HG03354 (cell line): Measurements from ENCODE around the gene HSD17B7.
"Not testable (repeated sequence)": the region's sequence is repeated elsewhere in the genome, so short reads cannot be mapped to it uniquely, and the experiment has no call there.

Experiments used
- ATAC-seq: cut with Tn5 transposase; IDR thresholded peaks from one replicate; pipeline ENCODE4 v1.9.1; 2021; ENCODE audit warnings: mild to moderate bottlenecking; ENCODE audit not compliant: unreplicated experiment, poor library complexity, severe bottlenecking

HSD17B7 gene

DNA sequence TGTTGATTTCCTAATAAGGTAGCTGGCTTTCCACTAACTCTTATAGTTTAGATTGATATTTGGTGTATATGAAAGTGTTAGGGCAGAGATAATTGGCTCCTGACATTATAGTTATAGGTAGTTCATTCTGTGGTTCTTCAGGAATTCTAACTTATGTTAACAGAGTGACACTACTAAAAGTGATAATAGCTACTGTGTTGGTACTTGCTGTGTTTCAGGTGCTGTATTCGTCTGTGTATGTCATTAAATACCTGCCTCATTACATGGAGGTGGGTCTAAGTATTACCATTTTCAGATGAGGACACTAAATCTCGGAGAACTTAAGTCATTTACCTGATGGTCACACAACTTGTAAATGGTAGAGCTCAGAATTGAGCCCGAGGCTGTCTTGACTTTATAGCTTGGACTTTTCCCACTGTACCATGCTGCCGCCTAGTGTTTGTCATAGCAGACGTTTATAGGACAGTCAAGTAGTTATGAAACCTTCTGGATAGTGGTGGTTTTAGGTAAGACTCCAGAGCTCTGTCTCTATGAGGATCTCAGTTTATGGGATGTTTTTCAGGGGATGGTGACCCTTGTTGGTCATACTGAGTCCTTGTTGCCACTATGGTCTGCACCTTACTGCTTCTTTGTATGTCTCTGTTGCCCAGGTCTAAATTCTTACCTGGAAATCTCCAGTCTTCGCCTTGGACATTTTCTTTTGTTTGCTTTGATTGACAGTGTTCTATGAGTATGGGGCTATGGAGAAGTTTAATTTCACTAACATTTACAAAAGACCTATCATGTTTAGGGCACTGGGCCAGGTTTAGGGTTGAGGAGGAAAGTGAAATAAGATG lies 9.7 kb downstream of the HSD17B7 start:
- not testable (repeated sequence) for ATAC-seq

DNA sequence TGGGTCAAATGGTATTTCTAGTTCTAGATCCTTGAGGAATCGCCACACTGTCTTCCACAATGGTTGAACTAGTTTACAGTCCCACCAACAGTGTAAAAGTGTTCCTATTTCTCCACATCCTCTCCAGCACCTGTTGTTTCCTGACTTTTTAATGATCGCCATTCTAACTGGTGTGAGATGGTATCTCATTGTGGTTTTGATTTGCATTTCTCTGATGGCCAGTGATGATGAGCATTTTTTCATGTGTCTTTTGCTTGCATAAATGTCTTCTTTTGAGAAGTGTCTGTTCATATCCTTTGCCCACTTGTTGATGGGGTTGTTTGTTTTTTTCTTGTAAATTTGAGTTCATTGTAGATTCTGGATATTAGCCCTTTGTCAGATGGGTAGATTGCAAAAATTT lies 17.0 kb downstream of the HSD17B7 start:
- not testable (repeated sequence) for ATAC-seq

DNA sequence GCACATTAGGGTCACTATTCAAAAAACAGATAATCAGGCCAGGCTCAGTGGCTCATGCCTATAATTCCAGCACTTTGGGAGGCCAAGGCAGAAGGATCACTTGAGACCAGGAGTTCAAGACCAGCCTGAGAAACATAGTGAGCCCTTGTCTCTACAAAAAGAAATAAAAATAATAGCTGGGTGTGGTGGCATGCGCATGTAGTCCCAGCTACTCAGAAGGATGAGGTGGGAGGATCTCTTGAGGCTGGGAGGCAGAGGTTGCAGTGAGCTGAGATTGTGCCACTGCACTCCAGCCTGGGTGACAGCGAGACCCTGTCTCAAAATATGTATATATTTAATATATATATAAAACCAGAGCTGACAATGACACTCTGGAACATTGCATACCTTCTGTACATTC lies 21.9 kb downstream of the HSD17B7 start:
- not testable (repeated sequence) for ATAC-seq

DNA sequence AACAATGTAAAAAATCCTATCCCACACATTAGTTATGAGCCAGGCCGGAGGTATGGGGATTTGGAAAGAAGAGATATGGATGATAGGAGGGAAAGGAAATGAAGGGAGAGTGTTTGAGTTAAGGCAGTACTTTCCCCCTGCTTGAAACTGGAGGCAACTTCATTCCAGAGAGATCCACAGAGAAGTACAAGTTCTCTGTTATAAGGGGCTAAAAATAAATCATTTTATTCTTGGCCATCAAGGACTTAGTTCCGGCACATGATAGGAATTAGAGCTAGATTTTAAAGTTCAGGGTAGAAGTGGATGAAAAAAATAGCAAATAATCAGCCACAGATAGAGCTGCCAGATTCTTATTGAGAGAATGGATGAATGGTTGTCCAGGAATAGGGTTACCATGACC lies 27.6 kb downstream of the HSD17B7 start:
- not testable (repeated sequence) for ATAC-seq

DNA sequence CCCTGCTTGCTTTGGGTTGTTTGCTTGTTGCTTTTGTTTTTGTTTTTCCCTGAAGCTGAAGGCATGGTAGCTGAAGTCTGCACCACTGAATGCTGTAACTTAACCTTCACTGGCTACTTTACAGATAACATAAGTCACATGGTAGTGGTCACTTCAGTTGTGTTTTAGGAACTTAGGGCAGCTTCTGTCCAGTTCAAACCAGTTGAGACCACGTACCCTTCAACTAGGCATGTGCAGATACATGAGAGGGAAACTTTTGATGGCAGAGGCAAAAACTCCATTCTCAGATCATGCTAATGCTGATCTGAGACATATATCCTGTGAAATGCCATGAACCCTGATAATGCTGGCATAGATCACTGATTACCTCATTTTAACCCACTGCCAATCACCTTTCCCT lies 28.2 kb downstream of the HSD17B7 start:
- not testable (repeated sequence) for ATAC-seq

DNA sequence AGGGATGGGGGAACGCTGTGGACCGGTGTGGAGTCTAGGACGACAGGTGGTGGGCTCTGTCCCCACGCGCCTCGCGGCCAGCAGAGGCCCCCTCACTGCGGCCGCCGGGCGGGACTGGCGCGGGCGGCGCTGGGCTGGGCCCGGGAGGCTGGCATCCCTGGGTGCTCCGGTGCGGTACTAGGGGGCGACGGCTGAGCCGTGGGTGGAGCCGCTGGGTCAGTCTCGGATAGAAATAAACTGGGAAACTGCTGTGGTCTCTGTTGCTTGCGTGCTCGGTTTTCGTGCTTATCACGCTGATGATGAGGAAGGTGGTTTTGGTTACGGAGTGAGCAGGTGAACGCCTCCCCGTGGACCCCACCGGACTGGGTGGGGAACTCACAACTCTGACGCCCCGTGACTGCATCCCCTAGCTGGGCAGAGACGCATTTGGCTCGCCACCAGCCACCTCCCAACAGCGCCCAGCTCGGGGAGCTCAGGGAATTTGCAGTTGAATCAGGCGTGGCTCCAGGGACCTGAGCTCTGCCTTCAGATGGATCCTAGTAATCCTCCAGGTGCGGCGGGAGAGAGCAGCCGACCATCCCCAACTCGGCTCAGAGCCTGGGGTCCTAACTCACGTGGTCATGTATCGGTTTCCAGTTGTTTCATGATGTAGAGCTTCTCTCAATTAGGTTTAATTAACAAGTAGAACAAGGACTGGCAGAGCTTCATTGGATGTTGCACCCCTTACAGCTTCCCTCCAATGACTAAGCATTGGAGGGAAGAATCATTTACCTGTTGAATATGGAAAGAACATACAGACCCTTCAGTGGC lies 32.1 kb downstream of the HSD17B7 start:
- no peak for ATAC-seq

DNA sequence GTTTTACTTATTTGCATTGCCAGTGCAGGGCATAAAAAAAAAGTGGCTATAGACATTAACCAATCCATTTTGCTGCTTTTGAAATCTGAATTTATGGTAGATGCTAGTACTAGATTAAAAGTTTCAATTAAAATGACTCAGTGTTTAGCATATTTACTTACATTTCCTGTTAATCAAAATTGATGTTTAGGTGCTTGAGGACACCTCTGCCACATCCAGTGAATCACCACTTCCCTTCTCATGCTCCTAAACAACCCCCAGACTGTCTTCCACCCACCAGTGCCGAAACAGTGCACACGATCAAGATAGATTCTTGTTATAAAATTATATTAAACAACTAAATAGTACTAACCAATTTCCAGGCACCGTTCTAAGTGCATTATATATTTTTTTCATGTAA lies 32.7 kb downstream of the HSD17B7 start:
- ATAC-seq: no peak

DNA sequence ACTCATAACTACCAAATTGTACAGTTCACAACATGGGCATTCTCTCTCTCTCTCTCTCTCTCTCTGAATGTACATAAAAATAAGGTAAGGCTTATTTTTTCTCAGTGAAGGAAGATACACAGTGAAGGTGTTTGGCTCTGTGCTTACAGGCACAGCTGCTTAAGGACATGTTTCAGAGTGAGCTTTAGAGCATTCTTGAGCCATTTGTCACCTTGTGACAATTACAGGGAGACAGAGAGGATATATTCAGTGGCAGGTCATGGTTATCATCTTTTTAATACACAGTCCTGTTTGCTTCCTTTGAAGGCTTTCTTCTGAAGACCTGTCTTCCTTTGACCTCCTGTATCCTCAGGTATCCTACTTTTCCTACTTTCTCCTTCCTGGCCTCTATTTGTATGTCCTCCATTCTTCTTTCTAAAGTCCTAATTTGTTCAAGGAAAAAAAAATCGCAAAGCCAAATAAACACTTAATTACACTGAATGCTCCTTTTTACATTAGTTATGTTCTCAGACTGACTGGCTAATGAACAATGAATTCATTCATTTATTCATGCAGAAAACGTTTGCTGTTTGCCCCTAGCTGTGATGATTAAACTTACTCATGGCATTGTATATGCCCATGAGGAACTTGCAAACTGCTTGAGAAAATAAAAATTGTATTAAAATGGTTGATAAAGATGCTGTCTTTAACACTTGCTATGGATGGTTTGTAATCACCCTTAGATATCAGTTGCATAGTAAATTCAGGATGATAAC lies 33.4 kb downstream of the HSD17B7 start:
- no peak for ATAC-seq

DNA sequence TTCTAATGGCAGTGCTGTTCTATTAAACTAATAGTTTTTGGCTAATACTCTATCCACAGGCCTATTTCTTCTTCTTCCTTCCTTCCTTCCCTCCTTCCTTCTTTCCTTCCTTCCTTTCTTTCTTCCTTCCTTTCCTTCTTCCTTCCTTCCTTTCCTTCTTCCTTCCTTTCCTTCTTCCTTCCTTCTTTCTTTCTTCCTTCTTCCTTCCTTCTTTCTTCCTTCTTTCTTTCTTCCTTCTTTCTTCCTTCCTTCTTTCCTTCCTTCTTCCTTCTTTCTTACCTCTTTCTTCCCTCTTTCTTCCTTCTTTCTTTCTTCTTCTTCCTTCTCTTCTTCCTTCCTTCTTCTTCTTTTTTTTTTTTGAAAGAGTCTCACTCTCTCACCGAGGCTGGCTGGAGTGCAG lies 38.8 kb downstream of the HSD17B7 start:
- ATAC-seq: no peak

DNA sequence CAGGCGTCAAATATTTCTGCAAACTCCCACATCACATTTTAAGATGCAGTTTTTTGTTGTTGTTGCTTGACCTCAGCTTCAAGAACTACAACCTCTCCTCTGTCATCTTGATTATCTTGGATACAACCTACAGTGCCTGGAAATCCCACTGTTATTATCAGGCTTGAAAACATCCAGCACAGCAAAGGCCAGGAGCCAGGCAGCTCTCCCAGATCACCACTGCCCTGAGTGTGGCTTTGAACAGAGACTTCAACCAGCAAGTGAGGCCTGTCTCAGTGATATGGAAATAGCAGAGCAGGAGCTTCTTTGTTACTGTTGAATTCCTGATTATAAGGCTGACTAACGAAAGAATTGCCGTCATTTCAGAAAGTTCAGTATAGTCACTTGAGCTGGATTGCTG lies 42.0 kb downstream of the HSD17B7 start:
- ATAC-seq: no peak

DNA sequence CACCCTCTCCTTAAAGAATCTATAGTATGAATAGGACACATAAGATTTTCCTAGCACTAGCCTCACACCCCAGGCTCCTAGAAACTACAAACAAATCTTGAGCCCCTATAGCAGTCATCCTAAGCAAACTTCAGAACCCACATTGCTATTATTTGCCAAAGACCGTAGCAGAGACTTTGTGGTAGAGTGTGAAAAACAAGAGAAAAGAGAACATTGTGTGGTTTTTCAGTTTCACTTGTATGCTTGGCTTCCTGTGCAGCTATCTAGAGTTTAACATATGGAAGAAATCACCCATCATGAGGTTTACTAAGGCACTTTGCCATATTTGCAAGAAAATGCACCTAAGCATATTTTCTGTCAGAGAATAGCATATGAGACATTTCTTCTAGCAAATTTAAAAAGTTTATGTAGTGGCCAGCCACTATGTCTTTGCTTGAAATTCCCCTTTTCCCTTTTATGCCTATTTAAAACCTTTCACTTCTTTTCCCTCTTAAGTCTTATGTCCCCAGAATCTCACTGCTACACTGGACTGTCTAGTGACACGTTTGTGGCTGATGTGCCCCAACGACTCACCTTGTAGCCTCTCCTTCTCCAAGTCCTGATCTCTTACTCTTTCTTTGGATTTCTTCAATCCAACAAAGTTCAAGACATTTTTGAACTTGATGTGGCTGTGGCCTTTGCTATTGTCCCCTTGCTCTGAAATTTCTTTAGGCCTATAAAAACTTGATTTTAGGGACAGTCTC lies 44.8 kb downstream of the HSD17B7 start:
- ATAC-seq: peak; percentile 70

DNA sequence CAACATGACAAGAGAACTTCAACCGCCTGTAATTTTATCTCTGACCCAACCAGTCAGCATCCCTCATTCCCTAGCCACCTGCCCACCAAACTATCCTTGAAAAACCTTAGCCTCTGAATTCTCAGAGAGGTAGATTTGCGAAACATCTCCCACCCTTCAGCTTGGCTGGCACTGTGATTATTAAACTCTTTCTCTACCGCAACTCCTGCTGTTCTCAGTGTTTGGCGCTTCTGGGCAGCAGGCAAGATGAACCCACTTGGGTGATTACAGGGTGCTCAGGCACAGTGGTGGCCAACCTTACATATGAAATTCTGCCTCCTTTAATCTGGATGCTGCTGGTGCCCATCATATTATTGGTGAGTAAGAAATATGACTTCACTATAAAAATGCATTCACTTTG lies 48.4 kb downstream of the HSD17B7 start:
- no peak for ATAC-seq

DNA sequence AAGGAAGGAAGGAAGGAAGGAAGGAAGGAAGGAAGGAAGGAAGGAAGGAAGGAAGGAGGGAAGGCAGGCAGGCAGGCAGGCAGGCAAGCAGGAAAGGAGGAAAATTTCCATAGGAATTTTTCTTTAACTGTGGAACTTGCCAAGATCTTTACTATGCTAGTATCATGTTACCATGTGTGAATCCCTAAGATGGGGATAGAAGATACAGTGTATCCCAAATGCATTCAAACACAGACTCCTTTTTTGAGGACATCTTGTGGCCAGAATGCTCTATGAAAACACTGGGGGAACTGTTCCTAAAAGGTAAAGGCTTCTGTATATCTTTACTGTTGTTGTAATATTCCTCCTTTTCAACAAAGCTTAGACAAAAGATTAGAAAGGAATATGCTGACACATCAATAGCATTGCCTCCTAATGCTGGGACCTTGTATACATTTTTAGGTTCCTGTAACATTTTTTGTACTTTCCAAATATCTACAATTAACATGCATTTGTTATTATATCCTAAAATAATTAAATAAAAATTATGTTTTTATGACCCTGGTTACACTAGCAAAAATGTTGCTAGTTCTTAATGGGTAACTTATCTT lies 49.8 kb downstream of the HSD17B7 start:
- ATAC-seq: no peak

DNA sequence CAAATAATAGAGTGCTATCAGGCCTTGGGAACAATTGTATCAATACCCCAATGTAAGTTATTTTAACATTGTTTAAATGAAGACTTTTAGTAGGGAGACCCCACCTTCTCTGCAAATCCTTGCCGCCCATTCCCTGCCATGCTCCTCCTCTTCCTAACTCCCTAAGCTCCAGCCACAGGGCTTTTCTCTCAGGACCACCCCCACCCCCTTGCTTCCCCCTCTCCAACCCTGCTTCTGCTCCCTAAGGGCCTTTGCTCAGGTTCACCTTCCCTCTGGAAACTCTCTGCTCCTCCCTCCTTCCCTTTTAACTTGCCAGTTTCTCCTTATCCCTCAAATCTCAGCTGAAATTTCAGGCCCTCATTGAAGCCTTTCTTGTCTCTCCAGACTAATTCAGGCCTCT lies 53.7 kb downstream of the HSD17B7 start:
- ATAC-seq: no peak

DNA sequence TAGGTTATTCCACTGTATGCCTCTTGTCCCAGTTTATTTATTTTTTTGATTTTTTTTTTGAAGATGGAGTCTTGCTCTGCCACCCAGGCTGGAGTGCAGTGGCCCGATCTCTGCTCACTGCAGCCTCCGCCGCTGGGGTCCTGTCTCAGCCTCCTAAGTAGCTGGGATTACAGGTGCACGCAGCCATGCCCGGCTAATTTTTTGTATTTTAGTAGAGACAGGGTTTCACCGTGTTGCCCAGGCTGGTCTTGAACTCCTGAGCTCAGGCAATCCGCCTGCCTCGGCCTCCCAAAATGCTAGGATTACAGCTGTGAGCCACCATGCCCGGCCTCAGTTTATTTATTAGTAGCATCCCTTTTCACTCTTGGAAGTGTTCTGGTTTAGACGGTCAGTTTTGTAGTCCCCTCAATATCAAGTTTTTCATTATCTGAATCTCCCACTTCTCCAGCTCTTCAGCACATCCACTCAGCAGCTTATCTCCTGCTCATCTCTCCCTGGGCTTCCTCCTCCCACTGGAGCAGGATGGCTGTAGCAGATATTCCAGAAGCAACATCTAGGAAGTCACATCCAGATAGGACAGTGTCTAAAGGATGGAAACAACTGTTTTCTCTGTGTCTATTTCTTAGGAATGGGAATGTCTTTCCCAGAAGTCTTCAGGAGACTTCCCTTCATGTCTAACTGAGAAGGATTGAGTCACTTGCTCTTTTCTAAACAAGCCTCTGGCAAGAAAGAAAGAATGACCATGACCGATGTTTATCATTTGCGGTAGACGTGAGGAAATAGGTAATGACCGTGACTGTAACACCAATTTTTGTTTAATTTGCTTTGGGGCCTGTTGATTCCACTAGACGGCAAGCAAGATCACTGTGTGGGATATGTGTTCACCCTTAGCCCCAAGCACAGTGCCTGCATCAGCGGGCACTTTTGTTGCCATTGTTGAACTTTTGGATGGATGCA lies 56.0 kb downstream of the HSD17B7 start:
- no peak for ATAC-seq

DNA sequence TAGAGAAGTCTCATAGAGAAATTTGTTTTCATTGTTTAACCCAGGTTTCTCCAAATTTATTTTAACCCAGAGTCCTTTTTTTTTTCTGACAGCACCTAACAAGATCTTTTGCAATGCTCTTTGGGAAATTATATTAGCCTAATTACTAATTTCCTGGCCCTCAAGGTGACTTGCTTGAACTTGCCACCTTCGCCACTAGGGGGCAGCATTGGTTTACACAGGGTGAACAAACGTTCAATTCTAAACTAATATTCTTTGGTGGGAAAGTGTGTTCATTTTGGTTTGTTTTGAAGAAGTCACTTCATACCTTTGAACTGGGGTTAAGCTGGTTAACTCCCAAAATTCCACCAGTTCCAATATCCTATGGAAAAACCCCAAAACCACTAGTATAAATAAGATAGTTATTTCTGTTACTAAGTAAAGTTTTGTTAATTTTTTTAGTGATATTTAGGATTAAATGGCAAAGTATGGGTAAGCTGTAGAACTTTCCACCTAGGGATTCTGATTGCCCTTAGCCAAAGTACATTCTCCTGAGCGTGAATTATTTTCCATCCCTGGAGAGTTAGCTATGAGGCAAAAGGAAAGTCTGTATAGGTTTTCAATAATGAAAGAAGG lies 57.4 kb downstream of the HSD17B7 start:
- ATAC-seq: peak; percentile 78

DNA sequence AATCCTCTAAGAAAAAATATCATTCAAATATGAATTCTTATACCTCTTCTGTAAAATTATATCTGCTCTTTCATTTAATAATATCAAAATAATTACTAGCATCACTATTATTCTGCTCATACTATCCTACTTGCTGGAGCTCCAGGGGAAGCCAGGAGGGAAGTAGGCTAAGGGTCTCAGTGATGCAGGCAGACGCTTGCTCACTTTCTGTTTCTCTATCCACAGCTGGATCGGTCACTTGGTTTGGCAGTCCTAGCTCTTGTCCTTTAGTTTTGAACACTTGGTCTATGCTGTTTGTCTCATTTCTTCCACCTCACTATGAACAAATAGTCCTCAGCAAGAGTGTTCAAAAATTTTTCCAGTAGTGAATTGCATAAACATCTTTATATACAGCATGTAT lies 59.2 kb downstream of the HSD17B7 start:
- ATAC-seq: no peak

DNA sequence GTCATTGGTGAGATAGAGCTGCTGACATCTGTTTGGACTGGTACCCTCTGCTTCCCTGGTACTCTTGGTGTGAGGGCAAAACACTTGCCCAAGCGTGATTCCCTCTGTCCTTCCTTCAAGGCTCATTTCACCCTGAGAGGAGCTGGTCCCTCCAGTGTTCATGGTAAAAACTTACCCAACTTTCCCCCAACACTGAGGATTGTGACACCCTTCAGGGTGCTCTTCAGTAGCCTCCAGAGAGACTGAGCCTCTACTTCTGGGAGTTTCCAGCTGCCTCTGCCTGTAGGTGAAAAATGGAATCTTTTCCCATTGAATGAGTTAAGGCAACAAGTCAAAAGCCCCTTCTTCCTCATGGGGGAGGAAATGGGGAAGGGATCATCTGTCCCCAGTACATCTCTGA lies 60.8 kb downstream of the HSD17B7 start:
- no peak for ATAC-seq
